Kasumi-1 (cell line): Measurements from ENCODE around the gene TCF19.

ENCODE experiments used
- DNase-seq, 2 experiments: peaks; one replicate each; lab custom pipeline; 2025; lab: John Stamatoyannopoulos, UW

The TCF19 gene

DNA sequence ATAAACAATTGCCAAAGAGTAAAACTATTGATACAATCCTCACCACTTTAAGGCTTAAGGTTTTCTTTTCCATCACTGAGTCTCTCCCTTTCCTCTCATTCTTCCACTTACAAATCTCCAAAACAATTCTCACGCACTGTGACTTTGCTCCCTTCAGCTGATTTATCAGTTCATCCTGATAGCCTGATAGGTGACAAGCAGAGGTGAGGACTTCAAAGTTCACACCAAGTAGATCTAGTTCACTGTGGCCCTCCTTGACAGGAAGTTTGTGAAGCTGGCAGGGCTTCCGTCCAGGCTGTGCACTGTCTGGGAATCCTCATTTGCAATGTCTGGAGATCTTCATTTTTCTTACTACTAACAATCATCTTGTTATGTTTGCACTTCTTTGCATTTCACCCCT is 47.2 kb downstream of the TCF19 start:
- DNase-seq: no peak

DNA sequence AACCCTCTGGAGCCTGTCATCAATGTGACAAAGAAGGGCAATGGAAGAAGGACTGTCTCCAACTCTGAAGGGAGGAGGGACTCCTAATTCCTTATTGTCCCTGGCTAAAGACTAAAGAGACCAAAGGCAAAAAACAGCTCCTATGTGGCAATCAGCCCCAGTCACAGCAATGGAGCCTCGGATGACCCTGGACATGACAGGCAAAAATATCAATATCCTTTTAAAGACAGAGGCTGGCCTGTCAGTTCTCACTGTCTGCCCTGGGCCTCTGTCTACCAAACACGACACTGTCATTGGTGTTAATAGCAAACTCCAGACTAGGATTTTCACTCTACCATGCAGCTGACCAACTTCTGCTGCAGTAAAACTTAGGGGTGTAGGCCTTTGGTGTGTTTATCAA is 50.1 kb downstream of the TCF19 start:
- DNase-seq: no peak

- no peak for DNase-seq
These were observed 50.7 kb downstream of the TCF19 start for GRCh38 chr6:31209137-31209536.

DNA sequence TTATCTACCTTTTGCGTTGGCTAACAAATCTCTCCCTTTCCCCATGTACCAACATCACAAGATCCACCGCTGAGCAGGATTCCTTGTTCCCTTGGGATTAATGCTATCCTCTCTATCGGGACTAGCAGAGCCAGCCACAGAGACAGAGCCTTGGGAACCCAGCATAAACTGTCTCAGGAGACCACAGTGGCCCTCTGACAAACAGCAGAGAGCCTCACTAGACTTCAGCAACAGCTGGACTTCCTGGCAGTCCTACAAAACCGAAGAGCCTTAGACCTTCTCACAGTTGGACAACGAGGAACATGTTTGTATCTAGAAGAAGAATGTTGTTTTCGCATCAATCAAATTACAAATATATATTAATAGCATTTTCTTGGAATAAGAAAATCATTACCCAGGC is 51.7 kb downstream of the TCF19 start:
- DNase-seq: no peak

DNA sequence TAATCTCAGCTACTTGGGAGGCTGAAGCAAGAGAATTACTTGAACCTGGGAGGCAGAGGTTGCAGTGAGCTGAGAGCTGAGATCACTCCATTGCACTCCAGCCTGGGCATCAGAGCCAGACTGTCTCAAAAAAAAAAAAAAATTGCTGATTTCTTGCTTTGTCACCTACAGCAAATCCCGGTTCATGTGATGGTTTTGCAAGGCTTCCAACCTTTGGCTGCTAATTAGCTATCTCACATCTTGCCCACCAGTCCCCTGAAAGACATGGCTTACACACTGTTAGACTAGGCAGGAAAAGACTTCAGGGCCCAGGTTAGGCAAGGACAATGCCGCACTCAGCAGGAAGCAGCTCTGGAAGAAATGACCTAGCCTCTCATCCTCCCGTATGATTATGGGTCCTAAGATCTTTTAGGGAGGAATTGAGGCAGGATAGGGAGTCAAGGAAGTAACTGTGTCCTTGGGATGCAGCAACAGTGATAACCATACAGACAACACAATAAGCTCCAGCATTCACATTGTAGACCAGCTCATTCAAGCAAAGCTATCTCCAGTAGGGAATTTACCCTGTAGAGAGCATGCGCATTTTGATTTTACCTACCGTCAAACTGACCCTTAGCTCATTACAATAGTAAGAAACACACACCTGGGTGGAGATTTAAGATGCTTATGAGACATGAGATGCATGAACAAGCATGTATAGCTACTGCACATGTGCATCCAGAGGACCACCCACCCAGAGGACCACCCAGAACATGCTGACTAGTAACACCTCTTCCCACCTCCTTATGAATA is 52.5 kb downstream of the TCF19 start:
- no peak for DNase-seq
